ENCODE measurements around the gene NAIF1.
A peak's percentile ranks its signal among the peaks of the same experiment; 100 is the strongest.
"Not testable (repeated sequence)": the region's sequence is repeated elsewhere in the genome, so short reads cannot be mapped to it uniquely, and the experiment has no call there.

The NAIF1 gene

GRCh38 chr9:128056887-128057723, 10.0 kb downstream of the NAIF1 start:
- peak; percentile 84 to 93 for DNase-seq

- DNase-seq: no peak
These were observed 11.0 kb downstream of the NAIF1 start for GRCh38 chr9:128056086-128056485.

- no peak for DNase-seq
These were observed 11.6 kb downstream of the NAIF1 start for GRCh38 chr9:128055344-128056040.

- no peak for DNase-seq
These were observed 13.0 kb downstream of the NAIF1 start for GRCh38 chr9:128054087-128054486.

GRCh38 chr9:128053560-128053959, 13.6 kb downstream of the NAIF1 start:
- DNase-seq: no peak

GRCh38 chr9:128051932-128052709, 15.0 kb downstream of the NAIF1 start:
- peak in 1 of 2 experiments; percentile 44 for DNase-seq

- no peak for DNase-seq
These were observed 17.3 kb downstream of the NAIF1 start for GRCh38 chr9:128049843-128050242.

GRCh38 chr9:128048663-128049062, 18.5 kb downstream of the NAIF1 start:
- no peak for DNase-seq

GRCh38 chr9:128047231-128047630, 19.9 kb downstream of the NAIF1 start:
- DNase-seq: no peak

- DNase-seq: no peak
These were observed 21.3 kb downstream of the NAIF1 start for GRCh38 chr9:128045831-128046230.

- not testable (repeated sequence) for DNase-seq
These were observed 21.7 kb downstream of the NAIF1 start for GRCh38 chr9:128045409-128045808.

- DNase-seq: no peak
These were observed 23.7 kb downstream of the NAIF1 start for GRCh38 chr9:128043467-128043868.

GRCh38 chr9:128042043-128042442, 25.1 kb downstream of the NAIF1 start:
- DNase-seq: no peak

- DNase-seq: not testable (repeated sequence)
These were observed 26.3 kb downstream of the NAIF1 start for GRCh38 chr9:128040783-128041182.

- DNase-seq: not testable (repeated sequence)
These were observed 30.6 kb downstream of the NAIF1 start for GRCh38 chr9:128036522-128036921.

- DNase-seq: peak; percentile 88 to 90
These were observed 32.1 kb downstream of the NAIF1 start for GRCh38 chr9:128034821-128035652.

GRCh38 chr9:128033609-128034008, 33.5 kb downstream of the NAIF1 start:
- no peak for DNase-seq

GRCh38 chr9:128027705-128028104, 39.4 kb downstream of the NAIF1 start:
- no peak for DNase-seq

GRCh38 chr9:128026773-128027541, 40.2 kb downstream of the NAIF1 start:
- DNase-seq: no peak

- no peak for DNase-seq
These were observed 40.8 kb downstream of the NAIF1 start for GRCh38 chr9:128026255-128026772.

- DNase-seq: no peak
These were observed 41.4 kb downstream of the NAIF1 start for GRCh38 chr9:128025736-128026135.
